Gastroesophageal sphincter (tissue), 4 donors: ENCODE results near the gene LGALS4. TPM values are rescaled to one million over a fixed set of nuclear protein-coding genes. Genes with fewer than 3 reads are reported as not detected.
"Not testable (repeated sequence)": the region's sequence is repeated elsewhere in the genome, so short reads cannot be mapped to it uniquely, and the experiment has no call there.

Experiments used
- ATAC-seq: fragments of 150-250 bp; one replicate; pipeline ENCODE4 v1.9.1; 2016; ENCODE audit warnings: mild to moderate bottlenecking, moderate library complexity
- H3K27ac ChIP-seq, 4 donors: fragments of 200-600 bp; sonication (generic) in 3 of 4; 1 replicate in 3 of 4; 2 replicates in 1 of 4; pipeline ENCODE4 v1.5.1; 2016 to 2019
- H3K27me3 ChIP-seq: fragments of 200-600 bp; sonication (generic); one replicate; pipeline ENCODE4 v1.5.1; 2019
- H3K36me3 ChIP-seq, 2 donors: fragments of 200-600 bp; sonication (generic); one replicate each; pipeline ENCODE4 v1.5.1; 2019; ENCODE audit warnings: control low read depth in 1 of 2
- H3K4me1 ChIP-seq, 3 donors: fragments of 200-600 bp; sonication (generic); 1 replicate in 2 of 3; 2 replicates in 1 of 3; pipeline ENCODE4 v1.5.1; 2016 to 2019; ENCODE audit warnings: control low read depth in 2 of 3
- H3K4me3 ChIP-seq, 2 donors: fragments of 200-600 bp; sonication (generic); one replicate each; pipeline ENCODE4 v1.5.1; 2019; ENCODE audit warnings: mild to moderate bottlenecking in 1 of 2, moderate library complexity in 1 of 2
- H3K9me3 ChIP-seq, 3 donors: fragments of 200-600 bp; sonication (generic); one replicate each; pipeline ENCODE4 v1.5.1; 2017 to 2019; ENCODE audit warnings: control low read depth in 2 of 3
- CTCF ChIP-seq, 4 experiments: fragments of 200-600 bp in 2 of 4; fragments of 450-650 bp in 2 of 4; sonication (generic) in 1 of 4; IDR thresholded peaks; one replicate each; pipeline ENCODE4 v1.5.1; 2017 to 2019; ENCODE audit warnings: antibody characterized with exemption in 4 of 4, mild to moderate bottlenecking in 2 of 4, moderate library complexity in 2 of 4
- EP300 ChIP-seq: sonication (generic); formaldehyde crosslinking; IDR thresholded peaks from one replicate; pipeline ENCODE4 v1.6.1; 2017; ENCODE audit warnings: antibody characterized with exemption, mild to moderate bottlenecking
- POLR2A ChIP-seq, 2 donors: fragments of 450-650 bp; IDR thresholded peaks; one replicate each; pipeline ENCODE4 v1.6.1; 2017; ENCODE audit warnings: antibody characterized with exemption in 2 of 2, mild to moderate bottlenecking in 2 of 2, moderate library complexity in 1 of 2
- POLR2AphosphoS5 ChIP-seq: sonication (generic); formaldehyde crosslinking; IDR thresholded peaks from one replicate; pipeline ENCODE4 v1.6.1; 2017; ENCODE audit warnings: antibody characterized with exemption
- WGBS, 2 donors: methylation state at CpG; one replicate each; pipeline ENCODE4 v1.1.5; 2018; ENCODE audit warnings: low coverage in 1 of 2; 5-methylcytosine and 5-hydroxymethylcytosine counted together
- small RNA-seq, 4 donors: library from RNA; depleted of rRNA; stranded (forward); fragments of <200 nt; gene quantifications; one replicate each; pipeline ENCODE3, GENCODE V24; 2016
- total RNA-seq, 4 donors: library from RNA; depleted of rRNA; stranded (reverse); fragments of >200 nt; gene quantifications; one replicate each; pipeline ENCODE4 v1.1.0, GENCODE V29; 2016

LGALS4 gene
- total RNA-seq, 4 donors from 2014 or later, result 0.27 to 1.6 (median 1.1) TPM; not detected in 1

GRCh38 chr19:38759590-38760003 is 53.1 kb downstream of the LGALS4 start:
- H3K9me3 ChIP-seq, result no peaks in the 10 kb centered on the region
- no peak for TF ChIP-seq POLR2AphosphoS5
- TF ChIP-seq EP300, result no peak
- no peak for TF ChIP-seq POLR2A (IDR thresholded peaks at IDR 0.05)
- TF ChIP-seq CTCF (IDR thresholded peaks at IDR 0.05), result no peak
- H3K36me3 ChIP-seq, result no peaks in the 10 kb centered on the region
- WGBS, 2 donors, result 47 to 65% methylated on average over 7 of the region's 10 CpGs
- no peaks in the 10 kb centered on the region for H3K4me1 ChIP-seq
- H3K27me3 ChIP-seq, result peaks cover 3% of the 10 kb centered on the region
- no peak for ATAC-seq
- no peak overlapping the region for H3K27ac ChIP-seq
- H3K4me3 ChIP-seq, result no peak overlapping the region

DNA sequence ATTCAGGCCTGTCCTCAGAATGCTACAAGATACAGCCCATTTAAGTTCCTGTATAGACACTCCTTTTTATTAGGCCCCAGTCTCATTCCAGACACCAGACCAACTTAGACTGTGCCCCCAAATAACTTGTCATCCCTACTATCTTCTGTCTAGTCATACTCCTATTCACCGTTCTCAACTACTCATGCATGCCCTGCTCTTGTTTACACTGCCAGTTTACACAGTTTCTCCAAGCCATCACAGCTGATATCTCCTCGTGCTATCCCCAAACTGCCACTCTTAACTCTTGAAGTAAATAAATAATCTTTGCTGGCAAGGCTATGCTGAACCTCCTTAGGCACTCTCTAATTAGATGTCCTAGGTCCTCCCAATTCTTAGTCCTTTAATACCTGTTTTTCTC is 58.5 kb downstream of the LGALS4 start:
- H3K27me3 ChIP-seq, H3K27ac ChIP-seq, H3K4me3 ChIP-seq, H3K36me3 ChIP-seq, H3K9me3 ChIP-seq, H3K4me1 ChIP-seq, ATAC-seq: not testable (repeated sequence)
- WGBS, 2 donors, result no CpG with 5 or more reads among the region's 2 CpGs

DNA sequence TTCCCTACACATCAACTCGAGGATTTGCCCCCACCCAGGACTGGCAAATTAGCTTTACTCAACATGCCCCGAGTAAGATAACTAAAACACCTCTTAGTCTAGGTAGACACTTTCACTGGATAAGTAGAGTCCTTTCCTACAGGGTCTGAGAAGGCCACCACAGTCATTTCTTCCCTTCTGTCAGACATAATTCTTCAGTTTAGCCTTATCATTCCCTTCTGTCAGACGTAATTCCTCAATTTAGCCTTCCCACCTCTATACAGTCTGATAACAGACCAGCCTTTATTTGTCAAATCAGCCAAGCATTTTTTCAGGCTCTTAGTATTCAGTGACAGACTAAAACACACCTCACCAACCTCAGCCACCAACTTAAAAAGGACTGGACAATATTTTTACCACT is 59.0 kb downstream of the LGALS4 start:
- 67 to 74% methylated on average over 1 to 3 of the region's 3 CpGs for WGBS, 2 donors
- H3K27ac ChIP-seq, H3K36me3 ChIP-seq: not testable (repeated sequence)

More for the DNA sequence above, 59.0 kb downstream of the LGALS4 start:
- H3K4me3 ChIP-seq, H3K9me3 ChIP-seq, H3K27me3 ChIP-seq, ATAC-seq, H3K4me1 ChIP-seq: not testable (repeated sequence)

Small RNA genes within 50 kb of the gene (small RNA-seq; reads per million reads assigned to genes)
- 0 reads per million in 4 donors for gene RNU6-140P

Other genes with a start within 250 kb of the LGALS4 start
- 10 to 100 TPM in 1 of 4 donors, 1 to 10 TPM in 2, under 1 TPM in 1; 0.62 to 16.1 (median 3.1) TPM for gene MAP4K1, start 195.0 kb downstream of the LGALS4 start, total RNA-seq
- gene EIF3K, start 193.8 kb downstream of the LGALS4 start, total RNA-seq, result 100 to 1,000 TPM; 392 to 489 (median 414) TPM
- 100 to 1,000 TPM; 337 to 938 (median 507) TPM for gene ACTN4, start 165.3 kb downstream of the LGALS4 start, total RNA-seq
- 1 to 10 TPM in 2 of 4 donors, under 1 TPM in 1, not detected in 1; 0.93 to 2.2 (median 1.1) TPM for gene CAPN12, start 68.5 kb downstream of the LGALS4 start, total RNA-seq
- 10 to 100 TPM in 1 of 4 donors, not detected in 3; 25.8 TPM for gene LGALS7, start 39.4 kb downstream of the LGALS4 start, total RNA-seq
- 10 to 100 TPM in 1 of 4 donors, 1 to 10 TPM in 2, not detected in 1; 2.1 to 58.4 (median 9.8) TPM for gene LGALS7B, start 23.7 kb downstream of the LGALS4 start, total RNA-seq
- gene ECH1, start 18.8 kb upstream of the LGALS4 start, total RNA-seq, result 100 to 1,000 TPM in 2 of 4 donors, 10 to 100 TPM in 2; 88.3 to 162 (median 110) TPM
- gene HNRNPL, start 37.0 kb upstream of the LGALS4 start, total RNA-seq, result 100 to 1,000 TPM; 173 to 180 (median 174) TPM
- gene RINL, start 65.3 kb upstream of the LGALS4 start, total RNA-seq, result 1 to 10 TPM; 1.2 to 8.2 (median 4.1) TPM
- gene SIRT2, start 86.7 kb upstream of the LGALS4 start, total RNA-seq, result 100 to 1,000 TPM in 1 of 4 donors, 10 to 100 TPM in 3; 73.9 to 106 (median 80.5) TPM
- gene NFKBIB, start 87.0 kb upstream of the LGALS4 start, total RNA-seq, result 10 to 100 TPM; 18.5 to 37.6 (median 26.8) TPM
- gene CCER2, start 99.2 kb upstream of the LGALS4 start, total RNA-seq, result 1 to 10 TPM in 1 of 4 donors, under 1 TPM in 1, not detected in 2; 0.94 to 1.4 TPM
- gene SARS2, start 117.8 kb upstream of the LGALS4 start, total RNA-seq, result 10 to 100 TPM in 3 of 4 donors, 1 to 10 TPM in 1; 9.9 to 13.7 (median 11.9) TPM
- 10 to 100 TPM; 19.8 to 25.3 (median 23.0) TPM for gene MRPS12, start 118.0 kb upstream of the LGALS4 start, total RNA-seq
- gene FBXO17, start 162.8 kb upstream of the LGALS4 start, total RNA-seq, result 10 to 100 TPM; 21.5 to 31.3 (median 27.8) TPM
- gene FBXO27, start 219.6 kb upstream of the LGALS4 start, total RNA-seq, result 1 to 10 TPM; 3.0 to 9.7 (median 3.8) TPM